Caco-2 (cell line): Measurements from ENCODE around the gene SLK. TPM values are rescaled to one million over a fixed set of nuclear protein-coding genes. Genes with fewer than 3 reads are reported as not detected.

Experiments
- BruUV-seq: library from RNA; stranded (reverse); fragments of 400-500 nt; replicated peaks from 2 replicates; lab custom pipeline; 2021; lab: Mats Ljungman, UMichigan
- CTCF ChIA-PET: fragments of 300-600 bp; sonication (Branson Sonifier 250); formaldehyde crosslinking; loops from one replicate; lab custom pipeline; 2022; ENCODE audit warnings: antibody characterized with exemption; lab: Charles Lee
- POLR2A ChIA-PET: fragments of 300-600 bp; sonication (Branson Sonifier 250); formaldehyde crosslinking; loops from one replicate; lab custom pipeline; 2022; ENCODE audit warnings: antibody characterized with exemption; lab: Charles Lee
- DNase-seq, 2 experiments: peaks; one replicate each; pipeline versions ENCODE4 v3.0.0 to v3.0.0-alpha.2; 2020 to 2022
- H3K27me3 ChIP-seq: replicated peaks from 2 replicates; pipeline ENCODE4 v1.6.0; 2011; ENCODE audit warnings: low read length; ENCODE audit not compliant: control insufficient read depth, insufficient read depth
- H3K36me3 ChIP-seq: 2 replicates; pipeline ENCODE4 v1.5.1; 2011; ENCODE audit warnings: low read length; ENCODE audit not compliant: control insufficient read depth, insufficient read depth
- H3K4me1 ChIP-seq: fragments of 250-450 bp; sonication (Bioruptor Pico); 2 replicates; pipeline ENCODE4 v1.5.1; 2020; ENCODE audit warnings: mild to moderate bottlenecking
- H3K4me3 ChIP-seq: 2 replicates; pipeline ENCODE4 v1.5.1; 2011; ENCODE audit warnings: low read depth, mild to moderate bottlenecking, control low read depth, low read length
- H3K9me3 ChIP-seq: fragments of 250-450 bp; sonication (Bioruptor Pico); 2 replicates; pipeline ENCODE4 v1.5.1; 2020; ENCODE audit warnings: mild to moderate bottlenecking, moderate library complexity
- H3K27ac Mint-ChIP-seq: one replicate; pipeline ENCODE4 v1.8.0; 2022; ENCODE audit warnings: mixed read lengths; ENCODE audit not compliant: unreplicated experiment
- H3K27me3 Mint-ChIP-seq: one replicate; pipeline ENCODE4 v1.8.0; 2022; ENCODE audit warnings: mixed read lengths; ENCODE audit not compliant: insufficient read depth, unreplicated experiment
- H3K36me3 Mint-ChIP-seq: one replicate; pipeline ENCODE4 v1.8.0; 2022; ENCODE audit warnings: mild to moderate bottlenecking, mixed read lengths; ENCODE audit not compliant: insufficient read depth, unreplicated experiment
- H3K4me1 Mint-ChIP-seq: one replicate; pipeline ENCODE4 v1.8.0; 2022; ENCODE audit warnings: low read depth, mixed read lengths; ENCODE audit not compliant: unreplicated experiment
- H3K4me3 Mint-ChIP-seq: one replicate; pipeline ENCODE4 v1.8.0; 2022; ENCODE audit warnings: mild to moderate bottlenecking, moderate library complexity, mixed read lengths; ENCODE audit not compliant: unreplicated experiment
- H3K9me3 Mint-ChIP-seq: one replicate; pipeline ENCODE4 v1.8.0; 2022; ENCODE audit warnings: mixed read lengths; ENCODE audit not compliant: unreplicated experiment
- intact Hi-C: fragments of 100-400 bp; cut with micrococcal nuclease; formaldehyde crosslinking; loops from one replicate; pipeline ENCODE4 v1.10.0; 2022; ENCODE audit not compliant: unreplicated experiment
- total RNA-seq: library from RNA; stranded (reverse); gene quantifications from 2 replicates; pipeline ENCODE4 v1.2.3, GENCODE V29; 2022
- TF ChIP-seq, protein P1 (sequence below), 2 experiments: fragments of 200-600 bp in 1 of 2; IDR thresholded peaks; 1 replicate in 1 of 2; 2 replicates in 1 of 2; pipeline versions ENCODE4 v1.5.1 to v1.8.0; 2011 to 2022; ENCODE audit warnings: antibody characterized with exemption in 1 of 2, control low read depth in 1 of 2, inconsistent platforms in 1 of 2, low read depth in 1 of 2, low read length in 1 of 2, mild to moderate bottlenecking in 1 of 2, moderate library complexity in 1 of 2; ENCODE audit not compliant: insufficient read depth in 1 of 2, severe bottlenecking in 1 of 2, unreplicated experiment in 1 of 2

SLK gene
- total RNA-seq, 1 experiment from 2014 or later, result 39.5 TPM

GRCh38 chr10:103986360-103986759, 19.4 kb downstream of the SLK start:
- no TSS peak for BruUV-seq
- intact Hi-C loops, result loop anchor here (10.0 kb wide), 1 partner anchor 218 kb away; no protein-coding TSS in a partner anchor
- no peak overlapping the region for H3K4me3 ChIP-seq
- no peaks in the 10 kb centered on the region for H3K4me1 ChIP-seq
- TF ChIP-seq, protein P1, sequence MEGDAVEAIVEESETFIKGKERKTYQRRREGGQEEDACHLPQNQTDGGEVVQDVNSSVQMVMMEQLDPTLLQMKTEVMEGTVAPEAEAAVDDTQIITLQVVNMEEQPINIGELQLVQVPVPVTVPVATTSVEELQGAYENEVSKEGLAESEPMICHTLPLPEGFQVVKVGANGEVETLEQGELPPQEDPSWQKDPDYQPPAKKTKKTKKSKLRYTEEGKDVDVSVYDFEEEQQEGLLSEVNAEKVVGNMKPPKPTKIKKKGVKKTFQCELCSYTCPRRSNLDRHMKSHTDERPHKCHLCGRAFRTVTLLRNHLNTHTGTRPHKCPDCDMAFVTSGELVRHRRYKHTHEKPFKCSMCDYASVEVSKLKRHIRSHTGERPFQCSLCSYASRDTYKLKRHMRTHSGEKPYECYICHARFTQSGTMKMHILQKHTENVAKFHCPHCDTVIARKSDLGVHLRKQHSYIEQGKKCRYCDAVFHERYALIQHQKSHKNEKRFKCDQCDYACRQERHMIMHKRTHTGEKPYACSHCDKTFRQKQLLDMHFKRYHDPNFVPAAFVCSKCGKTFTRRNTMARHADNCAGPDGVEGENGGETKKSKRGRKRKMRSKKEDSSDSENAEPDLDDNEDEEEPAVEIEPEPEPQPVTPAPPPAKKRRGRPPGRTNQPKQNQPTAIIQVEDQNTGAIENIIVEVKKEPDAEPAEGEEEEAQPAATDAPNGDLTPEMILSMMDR (IDR thresholded peaks at IDR 0.05; ENCODE audit: insufficient read depth in 1 of 2, low read depth in 1 of 2, low read length in 1 of 2, severe bottlenecking in 1 of 2, unreplicated experiment in 1 of 2), result no peak
- CTCF ChIA-PET, result interaction anchor here (0.7 kb wide), 1 partner anchor 300 kb away, joined by 4 read pairs; no protein-coding TSS in a partner anchor
- no peaks in the 10 kb centered on the region for H3K36me3 Mint-ChIP-seq
- H3K27ac Mint-ChIP-seq, result no peak overlapping the region
- no peak for DNase-seq
- no peaks in the 10 kb centered on the region for H3K9me3 Mint-ChIP-seq
- H3K4me1 Mint-ChIP-seq, result peaks cover 14% of the 10 kb centered on the region
- H3K27me3 Mint-ChIP-seq, result no peaks in the 10 kb centered on the region
- no peaks in the 10 kb centered on the region for H3K36me3 ChIP-seq
- no peaks in the 10 kb centered on the region for H3K9me3 ChIP-seq
- H3K4me3 Mint-ChIP-seq, result no peak overlapping the region
- no peaks in the 10 kb centered on the region for H3K27me3 ChIP-seq
- POLR2A ChIA-PET, result no interaction called here

DNA sequence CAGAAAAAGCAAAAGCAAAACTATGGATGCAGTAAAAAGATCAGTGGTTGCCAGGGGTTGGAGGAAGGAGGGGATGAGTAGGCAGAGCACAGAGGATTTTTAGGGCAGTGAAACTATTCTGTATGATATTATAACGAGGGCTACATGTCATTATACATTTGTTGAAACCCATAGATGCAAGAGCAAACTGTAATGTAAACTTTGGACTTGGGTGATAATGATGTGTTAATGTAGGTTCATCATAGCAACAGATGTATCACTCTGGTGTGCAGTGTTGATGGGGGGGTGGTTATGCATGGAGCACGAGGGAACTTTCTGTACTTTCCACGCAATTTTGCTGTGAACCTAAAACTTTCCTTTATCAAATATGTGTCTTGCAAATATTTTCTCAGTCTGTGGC, 23.2 kb downstream of the SLK start:
- TF ChIP-seq, protein P1 (IDR thresholded peaks at IDR 0.05; ENCODE audit: insufficient read depth in 1 of 2, low read depth in 1 of 2, low read length in 1 of 2, severe bottlenecking in 1 of 2, unreplicated experiment in 1 of 2), result no peak
- no peak overlapping the region for H3K4me3 Mint-ChIP-seq
- peaks cover 7% of the 10 kb centered on the region for H3K4me1 Mint-ChIP-seq
- no TSS peak for BruUV-seq
- no peaks in the 10 kb centered on the region for H3K27me3 Mint-ChIP-seq
- CTCF ChIA-PET, result no interaction called here
- DNase-seq, result no peak
- no peak overlapping the region for H3K4me3 ChIP-seq
- no peaks in the 10 kb centered on the region for H3K27me3 ChIP-seq
- H3K27ac Mint-ChIP-seq, result no peak overlapping the region
- no peaks in the 10 kb centered on the region for H3K4me1 ChIP-seq
- no peaks in the 10 kb centered on the region for H3K9me3 Mint-ChIP-seq
- H3K36me3 ChIP-seq, result no peaks in the 10 kb centered on the region
- intact Hi-C loops, result no loop called here
- H3K36me3 Mint-ChIP-seq, result peaks cover 12% of the 10 kb centered on the region
- H3K9me3 ChIP-seq, result no peaks in the 10 kb centered on the region
- POLR2A ChIA-PET, result no interaction called here

GRCh38 chr10:103990531-103990930, 23.6 kb downstream of the SLK start:
- no peak overlapping the region for H3K27ac Mint-ChIP-seq
- intact Hi-C loops, result no loop called here
- Histone ChIP-seq H3K36me3 (no peaks in the 10 kb centered on the region), H3K9me3 (no peaks in the 10 kb centered on the region), H3K27me3 (no peaks in the 10 kb centered on the region), H3K4me3 (no peak overlapping the region), H3K4me1 (no peaks in the 10 kb centered on the region)
- no peak for DNase-seq
- POLR2A ChIA-PET, result no interaction called here
- no peaks in the 10 kb centered on the region for H3K27me3 Mint-ChIP-seq
- CTCF ChIA-PET, result no interaction called here
- TF ChIP-seq, protein P1 (IDR thresholded peaks at IDR 0.05; ENCODE audit: insufficient read depth in 1 of 2, low read depth in 1 of 2, low read length in 1 of 2, severe bottlenecking in 1 of 2, unreplicated experiment in 1 of 2), result no peak
- H3K36me3 Mint-ChIP-seq, result peaks cover 16% of the 10 kb centered on the region
- no peak overlapping the region for H3K4me3 Mint-ChIP-seq
- BruUV-seq, result no TSS peak
- H3K9me3 Mint-ChIP-seq, result no peaks in the 10 kb centered on the region
- peaks cover 7% of the 10 kb centered on the region for H3K4me1 Mint-ChIP-seq
